Mesodermal cell (in vitro differentiated cells): Measurements from ENCODE around the gene CDC42BPB.

ENCODE experiments used
- H3K27ac ChIP-seq: 2 replicates; pipeline ENCODE4 v1.7.0; 2013; ENCODE audit warnings: mild to moderate bottlenecking, low read depth, low read length, moderate library complexity; ENCODE audit not compliant: severe bottlenecking
- H3K36me3 ChIP-seq: 2 replicates; pipeline ENCODE4 v1.7.1; 2013; ENCODE audit warnings: mild to moderate bottlenecking, low read length, moderate library complexity; ENCODE audit not compliant: control insufficient read depth, insufficient read depth
- H3K4me1 ChIP-seq: one replicate; pipeline ENCODE4 v1.7.1; 2013; ENCODE audit warnings: mild to moderate bottlenecking, low read length; ENCODE audit not compliant: insufficient read depth, control insufficient read depth, poor library complexity, severe bottlenecking
- H3K4me3 ChIP-seq: 2 replicates; pipeline ENCODE4 v1.7.0; 2013; ENCODE audit warnings: low read length, control low read depth, mild to moderate bottlenecking; ENCODE audit not compliant: insufficient read depth, poor library complexity, severe bottlenecking; ENCODE audit errors: extremely low read depth
- H3K9me3 ChIP-seq: 2 replicates; pipeline ENCODE4 v1.7.1; 2013; ENCODE audit warnings: mild to moderate bottlenecking, low read length, moderate library complexity; ENCODE audit not compliant: control insufficient read depth
- WGBS, 2 experiments: methylation state at CpG; one replicate each; pipeline ENCODE4 v1.1.5; 2013; ENCODE audit warnings: missing lambda C conversion rate in 2 of 2; ENCODE audit not compliant: insufficient coverage in 2 of 2; 5-methylcytosine and 5-hydroxymethylcytosine counted together

Gene CDC42BPB

GRCh38 chr14:102891111-102891510 lies 166.2 kb downstream of the CDC42BPB start:
- WGBS, 2 experiments: 87 to 91% methylated on average over 13 to 15 of the region's 15 CpGs
- H3K4me3 ChIP-seq: no peak overlapping the region

DNA sequence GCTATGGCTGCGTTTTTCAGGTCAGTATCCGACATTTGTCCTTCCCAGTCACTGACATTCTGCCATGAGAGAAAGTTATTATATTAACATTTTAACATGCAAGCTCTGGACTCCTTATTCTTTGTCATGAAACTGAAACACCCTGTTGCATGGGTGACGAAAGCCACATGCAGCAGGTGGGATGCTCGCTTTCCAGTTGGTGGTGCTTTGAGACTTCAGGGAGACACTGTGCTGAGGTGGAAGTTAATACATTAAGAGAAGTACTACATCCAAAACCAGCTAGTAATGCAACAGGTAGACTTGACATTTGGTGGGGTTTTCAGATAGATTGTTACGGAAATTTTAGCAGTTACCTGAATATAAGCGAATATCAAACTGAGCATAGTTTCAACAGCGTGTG lies 167.7 kb downstream of the CDC42BPB start:
- Histone ChIP-seq H3K27ac (no peak overlapping the region), H3K36me3 (peaks cover 48% of the 10 kb centered on the region), H3K4me1 (no peaks in the 10 kb centered on the region), H3K9me3 (no peaks in the 10 kb centered on the region), H3K4me3 (no peak overlapping the region)
- WGBS, 2 experiments: 100% methylated on average over 3 to 6 of the region's 7 CpGs

More at GRCh38 chr14:102891111-102891510, 166.2 kb downstream of the CDC42BPB start:
- no peaks in the 10 kb centered on the region for H3K9me3 ChIP-seq
- no peak overlapping the region for H3K27ac ChIP-seq
- no peaks in the 10 kb centered on the region for H3K4me1 ChIP-seq
- peaks cover 37% of the 10 kb centered on the region for H3K36me3 ChIP-seq

DNA sequence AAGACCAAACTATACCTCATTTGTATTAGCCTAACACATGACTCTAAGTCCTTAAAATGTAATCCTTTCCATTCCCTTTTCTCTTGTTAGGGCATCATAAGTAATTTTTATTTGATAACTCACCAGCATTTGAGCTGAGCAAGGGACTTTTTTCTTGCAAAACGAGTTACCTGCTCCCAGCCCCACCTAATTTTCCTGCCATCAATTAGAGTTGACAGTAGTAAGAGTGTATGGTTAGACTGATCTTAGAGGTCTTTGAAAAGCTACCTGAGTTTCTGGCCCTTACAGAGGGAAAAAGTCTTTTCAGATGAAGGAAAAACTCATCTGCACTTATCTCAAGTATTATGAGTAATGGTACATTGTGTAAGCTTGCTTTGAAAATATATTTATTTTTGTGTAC lies 168.6 kb downstream of the CDC42BPB start:
- no peak overlapping the region for H3K27ac ChIP-seq
- no peaks in the 10 kb centered on the region for H3K4me1 ChIP-seq
- peaks cover 45% of the 10 kb centered on the region for H3K36me3 ChIP-seq
- H3K4me3 ChIP-seq: no peak overlapping the region
- no peaks in the 10 kb centered on the region for H3K9me3 ChIP-seq
- no CpG with 5 or more reads among the region's 1 CpG for WGBS, 2 experiments

GRCh38 chr14:102885737-102886447 lies 171.5 kb downstream of the CDC42BPB start:
- Histone ChIP-seq H3K4me3 (no peak overlapping the region), H3K4me1 (no peaks in the 10 kb centered on the region), H3K27ac (no peak overlapping the region), H3K36me3 (peaks cover 35% of the 10 kb centered on the region), H3K9me3 (no peaks in the 10 kb centered on the region)
- 95 to 96% methylated on average over 19 to 20 of the region's 22 CpGs for WGBS, 2 experiments

DNA sequence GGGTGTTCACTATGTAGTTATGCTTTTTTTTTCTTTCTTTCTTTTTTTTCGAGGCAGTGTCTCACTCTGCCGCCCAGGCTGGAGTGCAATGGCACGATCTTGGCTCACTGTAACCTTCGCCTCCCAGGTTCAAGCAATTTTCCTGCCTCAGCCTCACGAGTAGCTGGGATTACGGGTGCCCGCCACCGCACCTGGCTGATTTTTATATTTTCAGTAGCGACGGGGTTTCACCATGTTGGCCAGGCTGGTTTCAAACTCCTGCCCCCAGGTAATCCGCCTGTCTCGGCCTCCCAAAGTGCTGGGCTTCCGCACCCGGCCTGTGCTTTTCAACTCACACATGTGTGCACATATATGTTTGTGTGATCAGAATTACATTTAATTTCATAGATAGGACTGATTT lies 173.8 kb downstream of the CDC42BPB start:
- 95 to 97% methylated on average over 11 of the region's 14 CpGs for WGBS, 2 experiments
- Histone ChIP-seq H3K4me1 (no peaks in the 10 kb centered on the region), H3K27ac (no peak overlapping the region), H3K36me3 (peaks cover 24% of the 10 kb centered on the region), H3K4me3 (no peak overlapping the region), H3K9me3 (no peaks in the 10 kb centered on the region)

- WGBS, 2 experiments: 97 to 100% methylated on average over 4 of the region's 5 CpGs
- Histone ChIP-seq H3K4me3 (no peak overlapping the region), H3K36me3 (peaks cover 26% of the 10 kb centered on the region), H3K27ac (no peak overlapping the region), H3K9me3 (no peaks in the 10 kb centered on the region), H3K4me1 (no peaks in the 10 kb centered on the region)
Measured at GRCh38 chr14:102883089-102883541, 174.2 kb downstream of the CDC42BPB start.
